Testis (tissue), 3 donors: ENCODE data around the gene PEX14. TPM values are rescaled to one million over a fixed set of nuclear protein-coding genes. Genes with fewer than 3 reads are reported as not detected.

Experiments used
- DNase-seq: peaks from one replicate; pipeline ENCODE4 v3.0.0-alpha.2; 2019
- H3K27ac ChIP-seq, 2 donors: fragments of 200-600 bp; sonication (generic); one replicate each; pipeline ENCODE4 v1.5.1; 2019
- H3K27me3 ChIP-seq: fragments of 200-600 bp; sonication (generic); one replicate; pipeline ENCODE4 v1.5.1; 2019
- H3K36me3 ChIP-seq: fragments of 200-600 bp; sonication (generic); one replicate; pipeline ENCODE4 v1.5.1; 2017; ENCODE audit warnings: low read depth; ENCODE audit errors: missing control alignments
- H3K4me1 ChIP-seq: fragments of 200-600 bp; sonication (generic); one replicate; pipeline ENCODE4 v1.5.1; 2019
- H3K4me3 ChIP-seq, 2 donors: fragments of 200-600 bp; sonication (generic); one replicate each; pipeline ENCODE4 v1.5.1; 2017 to 2019
- H3K9me3 ChIP-seq: fragments of 200-600 bp; sonication (generic); one replicate; pipeline ENCODE4 v1.5.1; 2017
- POLR2A ChIP-seq: fragments of 450-650 bp; IDR thresholded peaks from one replicate; pipeline ENCODE4 v1.6.1; 2017; ENCODE audit warnings: antibody characterized with exemption, mild to moderate bottlenecking, moderate library complexity
- WGBS, 2 donors: methylation state at CpG; one replicate each; pipeline ENCODE4 v1.1.5; 2018; 5-methylcytosine and 5-hydroxymethylcytosine counted together
- intact Hi-C: fragments of 100-400 bp; cut with DNase I; formaldehyde crosslinking; loops from one replicate; pipeline ENCODE4 v1.15.1; 2023; ENCODE audit warnings: low total_unique reads
- polyA plus RNA-seq: library from polyadenylated mRNA; stranded (reverse); fragments of 350-450 nt; fragmentation: Illumina TruSeq; extraction: RNeasy Lipid Tissue Mini Kit (QIAGEN cat#74804); gene quantifications from one replicate; pipeline ENCODE4 v1.2.3, GENCODE V29; 2014; ENCODE audit warnings: low read depth, low replicate concordance; ENCODE audit not compliant: insufficient read depth
- total RNA-seq, 2 donors: library from RNA; depleted of rRNA; stranded (reverse); fragments of >200 nt; gene quantifications; one replicate each; pipeline ENCODE4 v1.2.3, GENCODE V29; 2016
- TF ChIP-seq, protein P1 (sequence below), 3 experiments: fragments of 450-650 bp in 2 of 3; fragments of 200-600 bp in 1 of 3; sonication (generic) in 1 of 3; IDR thresholded peaks; one replicate each; pipeline ENCODE4 v1.5.1; 2016 to 2019; ENCODE audit warnings: antibody characterized with exemption in 3 of 3, mild to moderate bottlenecking in 2 of 3, moderate library complexity in 1 of 3

PEX14 gene
- total and polyA plus RNA-seq, 3 donors from 2014 or later = 28.6 to 39.8 (median 30.3) TPM

DNA sequence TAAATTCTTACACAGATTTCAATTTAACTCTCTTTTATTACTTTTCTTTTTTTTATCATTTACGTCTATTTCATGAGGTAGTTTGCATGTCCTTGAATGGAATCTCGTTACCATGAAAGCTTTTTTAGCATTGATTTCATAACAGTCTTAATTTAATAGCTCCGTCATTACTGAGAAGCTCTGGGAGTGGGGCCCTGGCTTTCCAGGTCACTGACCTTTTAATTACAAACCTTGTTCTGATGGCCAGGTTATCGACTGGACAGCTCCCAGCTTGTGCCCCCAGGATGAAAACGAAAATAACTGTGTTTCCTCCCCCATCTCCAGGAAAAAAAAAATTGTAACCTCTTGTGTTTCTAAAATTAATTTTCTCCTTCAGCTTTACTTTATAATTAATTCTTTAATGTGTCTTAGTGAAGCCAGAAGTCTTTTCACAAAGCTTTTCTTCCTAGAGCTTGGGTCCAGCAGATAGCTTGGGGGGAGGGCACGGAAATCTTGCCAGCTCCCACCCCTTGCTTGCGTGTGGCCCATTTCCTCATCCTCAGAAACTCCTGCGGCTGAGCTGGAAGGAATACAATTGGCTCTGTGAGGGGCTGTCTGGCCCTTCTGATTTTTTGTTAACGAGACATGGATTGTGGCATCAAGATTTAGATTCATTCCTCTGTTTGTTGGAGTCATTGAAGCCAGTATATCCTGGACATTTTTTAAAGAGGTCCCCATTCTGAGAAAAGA lies 65.7 kb downstream of the PEX14 start:
- intact Hi-C loops = no loop called here
- H3K27me3 ChIP-seq = no peaks in the 10 kb centered on the region
- H3K4me3 ChIP-seq = no peak overlapping the region
- no peaks in the 10 kb centered on the region for H3K36me3 ChIP-seq
- WGBS, 2 donors = 41 to 73% methylated on average over 9 of the region's 9 CpGs
- TF ChIP-seq POLR2A = no peak
- TF ChIP-seq, protein P1, sequence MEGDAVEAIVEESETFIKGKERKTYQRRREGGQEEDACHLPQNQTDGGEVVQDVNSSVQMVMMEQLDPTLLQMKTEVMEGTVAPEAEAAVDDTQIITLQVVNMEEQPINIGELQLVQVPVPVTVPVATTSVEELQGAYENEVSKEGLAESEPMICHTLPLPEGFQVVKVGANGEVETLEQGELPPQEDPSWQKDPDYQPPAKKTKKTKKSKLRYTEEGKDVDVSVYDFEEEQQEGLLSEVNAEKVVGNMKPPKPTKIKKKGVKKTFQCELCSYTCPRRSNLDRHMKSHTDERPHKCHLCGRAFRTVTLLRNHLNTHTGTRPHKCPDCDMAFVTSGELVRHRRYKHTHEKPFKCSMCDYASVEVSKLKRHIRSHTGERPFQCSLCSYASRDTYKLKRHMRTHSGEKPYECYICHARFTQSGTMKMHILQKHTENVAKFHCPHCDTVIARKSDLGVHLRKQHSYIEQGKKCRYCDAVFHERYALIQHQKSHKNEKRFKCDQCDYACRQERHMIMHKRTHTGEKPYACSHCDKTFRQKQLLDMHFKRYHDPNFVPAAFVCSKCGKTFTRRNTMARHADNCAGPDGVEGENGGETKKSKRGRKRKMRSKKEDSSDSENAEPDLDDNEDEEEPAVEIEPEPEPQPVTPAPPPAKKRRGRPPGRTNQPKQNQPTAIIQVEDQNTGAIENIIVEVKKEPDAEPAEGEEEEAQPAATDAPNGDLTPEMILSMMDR (IDR thresholded peaks at IDR 0.05) = no peak
- H3K27ac ChIP-seq = no peak overlapping the region
- no peaks in the 10 kb centered on the region for H3K9me3 ChIP-seq
- no peak for DNase-seq
- peaks cover 4% of the 10 kb centered on the region for H3K4me1 ChIP-seq

DNA sequence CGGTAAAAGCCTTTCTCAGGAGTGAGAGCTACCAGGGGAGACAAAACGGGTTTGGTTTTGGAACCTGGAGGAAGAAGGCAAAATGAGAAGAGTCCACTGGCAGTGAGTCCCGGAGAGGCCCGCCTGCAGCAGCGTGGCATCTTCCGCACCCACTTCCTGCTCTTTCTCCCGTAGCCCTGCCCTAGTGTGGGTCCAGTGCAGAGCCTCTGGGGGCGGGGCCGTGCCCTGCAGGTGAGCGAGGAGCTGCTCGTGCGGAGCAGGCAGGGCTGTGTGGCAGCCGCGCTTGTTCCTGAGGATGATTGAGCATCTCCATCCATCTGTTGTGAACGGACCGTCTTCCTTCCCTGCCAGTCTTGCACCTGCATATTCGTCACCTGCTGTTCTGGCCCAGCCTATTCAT lies 66.5 kb downstream of the PEX14 start:
- intact Hi-C loops = no loop called here
- no peak for TF ChIP-seq POLR2A
- TF ChIP-seq, protein P1 (IDR thresholded peaks at IDR 0.05) = no peak
- no peaks in the 10 kb centered on the region for H3K36me3 ChIP-seq
- no peak overlapping the region for H3K27ac ChIP-seq
- no peaks in the 10 kb centered on the region for H3K27me3 ChIP-seq
- WGBS, 2 donors = 73 to 81% methylated on average over 15 to 17 of the region's 17 CpGs
- DNase-seq = no peak
- H3K4me3 ChIP-seq = peak overlapping the region in 1 of 2 donors; percentile 6
- H3K4me1 ChIP-seq = peaks cover 4% of the 10 kb centered on the region
- H3K9me3 ChIP-seq = no peaks in the 10 kb centered on the region

DNA sequence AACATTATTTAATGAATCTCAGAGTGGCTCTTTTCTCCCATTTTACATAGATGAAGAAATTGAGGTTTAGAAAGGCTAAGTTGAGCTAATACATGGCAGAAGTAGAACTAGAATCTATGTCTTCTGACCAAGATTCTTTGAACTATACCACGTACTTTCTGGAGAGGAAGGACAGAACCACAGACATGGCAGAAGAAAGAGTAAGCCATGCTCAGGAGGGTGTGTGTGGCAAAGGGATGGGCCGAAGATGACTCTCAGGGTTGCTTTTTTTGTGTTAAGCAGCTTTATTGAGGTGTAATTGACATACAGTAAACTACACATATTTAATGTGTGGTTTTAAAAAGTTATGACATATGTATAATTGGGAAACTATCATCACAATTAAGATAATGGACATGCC lies 69.5 kb downstream of the PEX14 start:
- peaks cover 4% of the 10 kb centered on the region for H3K4me1 ChIP-seq
- 43 to 71% methylated on average over 2 of the region's 2 CpGs for WGBS, 2 donors
- no peak overlapping the region for H3K4me3 ChIP-seq
- TF ChIP-seq, protein P1 (IDR thresholded peaks at IDR 0.05) = no peak
- no peak overlapping the region for H3K27ac ChIP-seq
- no peak for DNase-seq
- H3K9me3 ChIP-seq = no peaks in the 10 kb centered on the region
- H3K27me3 ChIP-seq = no peaks in the 10 kb centered on the region
- H3K36me3 ChIP-seq = no peaks in the 10 kb centered on the region
- intact Hi-C loops = no loop called here

DNA sequence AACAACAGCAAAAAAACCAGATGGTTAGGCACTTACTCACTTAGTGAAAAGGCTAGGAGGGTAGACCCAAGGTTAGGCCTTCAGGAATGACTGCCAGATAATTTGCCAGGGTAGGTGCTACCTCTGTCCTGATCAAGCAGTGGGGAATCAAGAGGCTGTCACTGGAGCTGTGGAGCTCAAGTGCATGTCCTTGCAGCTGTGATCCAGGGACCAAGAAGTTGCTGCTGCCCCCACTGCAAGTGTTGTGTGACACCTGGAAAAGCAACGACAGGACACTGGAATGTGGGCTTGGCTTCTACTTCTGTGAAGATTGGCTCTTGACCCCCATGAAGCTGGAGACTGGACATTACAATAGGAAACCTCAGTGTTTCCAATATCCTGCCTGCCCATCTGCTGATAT lies 72.1 kb downstream of the PEX14 start:
- Histone ChIP-seq H3K27ac (no peak overlapping the region), H3K4me1 (no peaks in the 10 kb centered on the region), H3K36me3 (no peaks in the 10 kb centered on the region), H3K9me3 (no peaks in the 10 kb centered on the region), H3K4me3 (no peak overlapping the region), H3K27me3 (no peaks in the 10 kb centered on the region)
- DNase-seq = no peak
- no peak for TF ChIP-seq POLR2A
- TF ChIP-seq, protein P1 (IDR thresholded peaks at IDR 0.05) = no peak
- intact Hi-C loops = no loop called here
- WGBS, 2 donors = 45% methylated on average over 1 of the region's 1 CpG; no CpG with 5 or more reads in 1 of the 2 donors
